ENCODE results near the gene SFN. TPM values are rescaled to one million over a fixed set of nuclear protein-coding genes. Genes with fewer than 3 reads are reported as not detected.
A peak's percentile ranks its signal among the peaks of the same experiment; 100 is the strongest.

The SFN gene
- total RNA-seq, 4 donors from 2014 or later: 0.36 to 1.5 TPM; not detected in 2

- in situ Hi-C loops (cut with MboI; ENCODE audit: low sequenced_read_pairs in 4 of 4) (no loop called here), intact Hi-C loops (cut with DNase I; ENCODE audit: low total_unique reads) (loop anchor here (1.0 kb wide), 1 partner anchor 25 kb away; no protein-coding TSS in a partner anchor)
- Histone ChIP-seq H3K4me3 (no peak overlapping the region), H3K9me3 (no peaks in the 10 kb centered on the region), H3K27ac (no peak overlapping the region), H3K27me3 (no peaks in the 10 kb centered on the region), H3K36me3 (peaks cover 0 to 75% of the 10 kb centered on the region in 2 donors), H3K4me1 (no peaks in the 10 kb centered on the region)
- ATAC-seq (peak; percentile 90 to 97), DNase-seq (peak; percentile 69 to 83)
- TF ChIP-seq CTCF (IDR thresholded peaks at IDR 0.05 in 4 of 5, conservative IDR thresholded peaks at IDR 0.05 in 1 of 5) (peak; percentile 71 to 92 (median 84)), POLR2A (IDR thresholded peaks at IDR 0.05) (no peak)
Measured at GRCh38 chr1:26853156-26853555, 9.8 kb upstream of the SFN start.

- ATAC-seq: no peak
- in situ Hi-C loops (cut with MboI; ENCODE audit: low sequenced_read_pairs in 4 of 4): no loop called here
- Histone ChIP-seq H3K4me1 (no peaks in the 10 kb centered on the region), H3K9me3 (no peaks in the 10 kb centered on the region), H3K27ac (no peak overlapping the region), H3K4me3 (no peak overlapping the region), H3K36me3 (peaks cover 0 to 74% of the 10 kb centered on the region in 2 donors), H3K27me3 (no peaks in the 10 kb centered on the region)
- DNase-seq: no peak
- no peak for TF ChIP-seq POLR2A (IDR thresholded peaks at IDR 0.05)
- intact Hi-C loops (cut with DNase I; ENCODE audit: low total_unique reads): loop anchor here (1.0 kb wide), 1 partner anchor 25 kb away; no protein-coding TSS in a partner anchor
Measured at GRCh38 chr1:26853600-26853999, 9.3 kb upstream of the SFN start.

- no peaks in the 10 kb centered on the region for H3K4me1 ChIP-seq
- intact Hi-C loops (cut with DNase I; ENCODE audit: low total_unique reads): no loop called here
Measured at GRCh38 chr1:26854906-26855305, 8.0 kb upstream of the SFN start.

GRCh38 chr1:26855636-26856035 lies 7.3 kb upstream of the SFN start:
- intact Hi-C loops (cut with DNase I; ENCODE audit: low total_unique reads) (no loop called here), in situ Hi-C loops (cut with MboI; ENCODE audit: low sequenced_read_pairs in 4 of 4) (no loop called here)
- TF ChIP-seq CTCF (IDR thresholded peaks at IDR 0.05 in 4 of 5, conservative IDR thresholded peaks at IDR 0.05 in 1 of 5) (no peak), POLR2A (IDR thresholded peaks at IDR 0.05) (no peak)
- DNase-seq: no peak
- Histone ChIP-seq H3K4me1 (no peaks in the 10 kb centered on the region), H3K27me3 (no peaks in the 10 kb centered on the region), H3K9me3 (no peaks in the 10 kb centered on the region), H3K36me3 (peaks cover 0 to 54% of the 10 kb centered on the region in 2 donors), H3K4me3 (no peak overlapping the region), H3K27ac (no peak overlapping the region)
- ATAC-seq: no peak

More at GRCh38 chr1:26854906-26855305, 8.0 kb upstream of the SFN start:
- DNase-seq (no peak), ATAC-seq (no peak)
- no peak overlapping the region for H3K27ac ChIP-seq
- peaks cover 0 to 61% of the 10 kb centered on the region in 2 donors for H3K36me3 ChIP-seq
- no peak for TF ChIP-seq CTCF (IDR thresholded peaks at IDR 0.05 in 4 of 5, conservative IDR thresholded peaks at IDR 0.05 in 1 of 5)
- no peak for TF ChIP-seq POLR2A (IDR thresholded peaks at IDR 0.05)
- H3K9me3 ChIP-seq: no peaks in the 10 kb centered on the region
- no peak overlapping the region for H3K4me3 ChIP-seq
- in situ Hi-C loops (cut with MboI; ENCODE audit: low sequenced_read_pairs in 4 of 4): no loop called here
- H3K27me3 ChIP-seq: no peaks in the 10 kb centered on the region

GRCh38 chr1:26856181-26856580 lies 6.8 kb upstream of the SFN start:
- H3K4me3 ChIP-seq: no peak overlapping the region
- in situ Hi-C loops (cut with MboI; ENCODE audit: low sequenced_read_pairs in 4 of 4): no loop called here
- no peak for DNase-seq
- no peak overlapping the region for H3K27ac ChIP-seq
- H3K4me1 ChIP-seq: no peaks in the 10 kb centered on the region
- no peak for ATAC-seq
- no peaks in the 10 kb centered on the region for H3K27me3 ChIP-seq
- no peaks in the 10 kb centered on the region for H3K9me3 ChIP-seq
- TF ChIP-seq POLR2A (IDR thresholded peaks at IDR 0.05) (no peak), CTCF (IDR thresholded peaks at IDR 0.05 in 4 of 5, conservative IDR thresholded peaks at IDR 0.05 in 1 of 5) (no peak)
- intact Hi-C loops (cut with DNase I; ENCODE audit: low total_unique reads): no loop called here
- peaks cover 0 to 48% of the 10 kb centered on the region in 2 donors for H3K36me3 ChIP-seq
